ENCODE measurements around the gene SLC44A3.

- TF ChIP-seq CTCF (IDR thresholded peaks at IDR 0.05) (no peak), POLR2A (IDR thresholded peaks at IDR 0.05) (no peak), POLR2AphosphoS5 (IDR thresholded peaks at IDR 0.05) (no peak)
These were observed 42.6 kb downstream of the SLC44A3 start for GRCh38 chr1:94862718-94863117.

Data from upper lobe of left lung (tissue), 4 donors.